Measurements from ENCODE around the gene RBM38.

Gene RBM38

DNA sequence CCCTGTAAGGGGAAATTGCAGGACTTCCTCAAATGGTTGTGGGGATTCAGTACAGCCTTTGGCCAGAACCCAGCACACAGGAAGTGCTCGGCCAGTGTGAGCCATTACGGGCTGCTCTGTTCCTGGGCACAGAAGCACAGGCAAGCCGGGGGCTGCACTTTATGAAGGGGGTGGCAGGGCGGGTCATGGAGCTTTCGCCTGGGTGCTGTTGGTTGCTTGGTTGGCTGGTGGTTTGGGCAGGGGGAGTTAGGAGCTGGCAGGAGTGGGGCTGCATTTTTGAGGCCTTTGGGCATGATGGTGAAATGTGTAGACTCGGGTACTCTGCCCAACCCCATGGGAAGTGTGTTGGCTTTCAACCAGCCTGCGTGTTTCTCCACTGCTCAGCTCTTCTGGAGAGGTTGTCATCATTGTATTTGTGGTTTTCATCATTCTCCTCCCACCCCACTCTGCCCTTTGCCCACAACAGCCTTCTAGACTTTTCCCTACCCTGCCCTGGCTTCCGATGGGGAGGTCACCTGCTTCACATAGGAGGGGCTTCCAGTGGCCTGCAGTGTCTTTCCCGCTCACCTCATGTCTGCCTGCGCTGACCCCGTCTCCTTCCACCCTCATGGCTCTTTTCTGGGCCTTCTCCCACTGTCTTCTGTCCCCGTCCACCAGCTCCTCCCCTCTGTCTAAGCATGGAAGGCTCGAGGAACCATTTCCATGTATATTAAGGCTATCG is 16.1 kb upstream of the RBM38 start:
- no peak for DNase-seq (ENCODE audit: low read depth in 2 of 3, low spot score in 1 of 3)

GRCh38 chr20:57375652-57376230 is 15.5 kb upstream of the RBM38 start:
- no peak for DNase-seq (ENCODE audit: low read depth in 2 of 3, low spot score in 1 of 3)

GRCh38 chr20:57377350-57377749 is 13.8 kb upstream of the RBM38 start:
- no peak for DNase-seq (ENCODE audit: low read depth in 2 of 3, low spot score in 1 of 3)

DNA sequence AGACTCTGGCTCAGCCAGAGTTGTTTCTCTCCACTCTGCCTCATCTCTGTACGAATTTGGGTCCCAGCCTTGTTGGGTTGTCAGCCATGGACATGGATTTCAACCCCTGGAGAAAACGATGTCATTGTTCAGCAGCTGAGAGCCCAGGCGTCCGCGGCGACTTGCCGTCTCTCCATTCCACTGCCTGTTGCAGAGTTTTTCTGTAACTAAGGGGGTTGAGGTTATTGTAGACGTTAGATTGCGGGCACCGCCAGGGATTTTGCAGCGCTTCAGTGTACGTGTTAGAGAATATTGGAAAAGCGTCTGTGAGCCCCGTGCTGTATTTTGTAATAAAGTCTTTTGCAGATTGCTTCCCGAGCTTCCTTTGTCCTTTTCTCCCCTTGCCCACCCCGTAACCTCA is 13.1 kb upstream of the RBM38 start:
- DNase-seq (ENCODE audit: low read depth in 2 of 3, low spot score in 1 of 3) = no peak

- DNase-seq (ENCODE audit: low read depth in 2 of 3, low spot score in 1 of 3) = no peak
Observed at GRCh38 chr20:57378646-57379262, 12.4 kb upstream of the RBM38 start.

DNA sequence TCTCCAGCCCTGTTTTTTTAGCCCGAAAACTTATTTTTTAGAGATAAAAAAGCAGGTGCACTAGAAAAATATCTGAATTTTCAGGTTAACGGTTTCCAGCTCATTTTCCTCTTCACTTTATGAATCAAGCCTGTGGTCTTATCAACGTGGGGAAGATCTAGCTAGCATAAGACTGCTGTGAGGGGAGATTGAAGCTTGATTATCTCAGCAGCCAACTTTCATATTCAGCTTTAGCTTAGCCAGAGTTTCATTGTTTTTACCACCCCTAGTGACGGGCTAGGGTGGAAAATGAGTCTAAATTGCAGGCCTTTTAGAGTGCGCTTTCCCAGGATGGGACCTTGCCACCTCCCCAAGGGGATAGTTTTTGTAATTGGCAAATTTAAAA is 11.9 kb upstream of the RBM38 start:
- DNase-seq (ENCODE audit: low read depth in 2 of 3, low spot score in 1 of 3) = no peak

- no peak for DNase-seq (ENCODE audit: low read depth in 2 of 3, low spot score in 1 of 3)
Observed at GRCh38 chr20:57380081-57380750, 11.0 kb upstream of the RBM38 start.

- peak; percentile 72 to 87 (median 75) for DNase-seq (ENCODE audit: low read depth in 2 of 3, low spot score in 1 of 3)
Observed at GRCh38 chr20:57381596-57382503, 9.3 kb upstream of the RBM38 start.

DNA sequence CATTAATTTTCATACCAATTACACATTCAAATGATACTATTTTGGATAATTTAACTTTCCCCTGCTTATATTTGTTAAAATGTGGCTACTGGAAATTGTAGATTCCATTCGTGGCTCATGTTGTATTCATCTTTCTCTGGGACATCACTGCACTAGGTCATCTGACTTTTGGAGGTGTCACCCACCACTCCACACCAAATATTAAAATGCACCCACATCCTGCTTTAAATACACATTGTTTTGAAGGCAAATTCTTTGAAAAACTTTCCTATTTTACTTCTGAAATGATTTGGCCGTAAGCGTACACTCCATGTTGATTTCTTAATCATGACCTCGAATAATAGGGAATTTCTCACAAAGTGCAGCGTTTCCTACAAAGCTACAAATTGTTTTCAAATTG is 8.7 kb upstream of the RBM38 start:
- no peak for DNase-seq (ENCODE audit: low read depth in 2 of 3, low spot score in 1 of 3)

- DNase-seq (ENCODE audit: low read depth in 2 of 3, low spot score in 1 of 3) = no peak
Observed at GRCh38 chr20:57383447-57384347, 7.5 kb upstream of the RBM38 start.

- DNase-seq (ENCODE audit: low read depth in 2 of 3, low spot score in 1 of 3) = no peak
Observed at GRCh38 chr20:57384486-57384885, 6.7 kb upstream of the RBM38 start.

DNA sequence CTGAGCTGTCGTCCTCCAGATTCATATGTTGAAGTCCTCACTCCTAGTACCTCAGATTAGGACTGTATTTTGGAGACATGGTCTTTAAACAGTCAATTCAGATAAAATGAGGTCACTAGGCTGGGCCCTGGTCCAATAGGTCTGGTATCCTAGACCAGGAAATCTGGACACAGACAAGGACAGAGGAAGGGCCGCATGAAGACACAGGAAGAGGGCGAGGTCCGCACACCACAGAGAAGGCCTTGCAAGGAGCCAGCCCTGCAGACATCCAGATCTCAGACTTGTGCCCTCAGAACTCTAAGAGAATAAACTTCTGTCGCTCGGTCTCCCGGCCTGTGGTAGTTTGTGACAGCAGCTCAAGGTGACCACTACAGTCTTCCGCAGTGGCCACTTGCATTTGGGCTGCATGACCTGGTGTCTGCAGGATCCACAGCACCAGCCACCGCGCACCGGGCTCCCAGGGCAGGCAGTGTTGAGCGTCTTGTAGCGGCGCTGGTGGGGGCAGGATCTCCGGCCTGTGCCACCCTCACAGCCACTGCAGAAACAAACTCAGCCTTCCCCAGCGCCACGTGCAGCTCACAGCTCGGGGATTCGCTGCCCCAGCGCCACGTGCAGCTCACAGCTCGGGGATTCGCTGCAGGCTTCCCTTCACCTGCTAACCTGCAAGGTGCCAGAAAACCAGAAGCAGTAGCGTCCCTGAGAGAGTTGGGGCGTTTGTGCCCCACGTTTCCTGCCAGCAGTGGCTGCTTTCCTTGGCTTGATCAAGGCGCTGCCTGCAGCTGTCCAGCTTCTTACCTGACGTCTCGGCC is 6.0 kb upstream of the RBM38 start:
- no peak for DNase-seq (ENCODE audit: low read depth in 2 of 3, low spot score in 1 of 3)

DNA sequence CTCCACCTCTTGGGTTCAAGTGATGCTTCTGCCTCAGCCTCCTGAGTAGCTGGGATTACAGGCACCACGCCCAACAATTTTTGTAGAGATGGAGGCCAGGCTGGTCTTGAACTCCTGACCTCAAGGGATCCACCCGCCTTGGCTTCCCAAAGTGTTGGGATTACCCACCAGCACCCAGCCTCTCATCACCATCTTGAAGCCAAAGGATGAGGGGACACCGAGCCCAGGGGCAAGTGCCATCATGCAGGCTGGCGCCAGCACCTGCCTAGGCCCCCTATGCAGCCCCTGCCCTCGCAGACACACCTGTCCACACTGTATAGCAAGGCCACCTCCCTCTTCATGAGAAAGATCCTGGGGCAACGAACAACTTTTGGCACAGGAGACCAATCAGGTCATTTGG is 5.3 kb upstream of the RBM38 start:
- no peak for DNase-seq (ENCODE audit: low read depth in 2 of 3, low spot score in 1 of 3)

DNA sequence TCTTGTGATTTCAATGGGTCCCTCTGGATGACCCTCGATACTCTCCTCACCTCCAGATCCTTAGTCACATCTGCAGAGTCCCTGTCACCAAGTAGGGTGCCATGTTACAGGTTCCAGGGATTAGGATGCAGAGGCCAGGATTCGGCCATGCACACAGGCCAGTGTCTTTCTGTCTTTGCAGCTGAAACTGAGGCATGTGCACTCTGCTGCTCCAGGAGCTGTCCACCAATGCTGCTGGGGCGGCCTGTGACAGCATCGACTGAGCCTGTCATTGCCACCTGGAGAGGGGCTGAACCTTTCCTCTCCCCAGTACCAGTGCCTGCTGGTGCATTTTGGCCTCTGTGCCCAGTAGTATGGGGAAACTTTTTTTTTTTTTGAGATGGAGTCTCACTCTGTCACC is 4.4 kb upstream of the RBM38 start:
- no peak for DNase-seq (ENCODE audit: low read depth in 2 of 3, low spot score in 1 of 3)

DNA sequence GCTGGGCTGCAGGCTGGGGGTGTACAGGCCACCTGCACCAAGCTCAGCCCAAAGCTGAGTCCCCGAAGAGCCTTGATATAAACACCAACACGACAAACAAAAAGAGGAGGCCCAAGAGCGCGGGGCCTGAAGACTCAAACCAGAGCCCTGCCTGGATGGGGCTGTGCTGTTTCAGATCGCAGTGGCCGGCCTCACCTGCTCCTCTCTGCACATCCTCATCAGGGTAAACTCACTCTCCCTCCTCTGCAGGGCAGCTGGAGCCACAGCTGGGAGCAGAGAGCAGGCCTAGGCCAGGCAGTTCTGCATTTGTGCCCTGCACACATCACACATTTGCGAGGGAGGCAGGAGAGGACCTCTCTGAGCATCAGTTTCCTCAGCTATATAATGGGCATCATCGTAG is 3.7 kb upstream of the RBM38 start:
- no peak for DNase-seq (ENCODE audit: low read depth in 2 of 3, low spot score in 1 of 3)

DNA sequence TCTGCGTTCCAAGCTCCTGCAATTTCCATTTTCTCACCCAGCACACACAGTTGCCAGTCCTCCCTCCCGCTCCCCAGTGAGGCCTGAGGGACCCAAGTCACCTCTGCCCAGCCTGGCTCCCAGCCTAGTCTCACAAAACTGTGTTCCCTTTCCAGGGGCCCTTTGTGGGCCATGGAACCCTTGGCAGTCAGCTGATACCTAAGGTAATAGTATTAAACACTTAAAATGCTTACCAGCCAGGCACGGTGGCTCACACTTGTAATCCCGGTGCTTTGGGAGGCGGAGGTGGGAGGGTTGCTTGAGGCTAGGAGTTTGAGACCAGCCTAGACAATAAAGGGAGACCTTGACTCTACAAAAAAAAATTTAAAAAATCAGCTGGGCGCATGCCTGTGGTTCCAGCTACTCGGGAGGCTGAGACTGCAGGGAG is 3.2 kb upstream of the RBM38 start:
- no peak for DNase-seq (ENCODE audit: low read depth in 2 of 3, low spot score in 1 of 3)

DNA sequence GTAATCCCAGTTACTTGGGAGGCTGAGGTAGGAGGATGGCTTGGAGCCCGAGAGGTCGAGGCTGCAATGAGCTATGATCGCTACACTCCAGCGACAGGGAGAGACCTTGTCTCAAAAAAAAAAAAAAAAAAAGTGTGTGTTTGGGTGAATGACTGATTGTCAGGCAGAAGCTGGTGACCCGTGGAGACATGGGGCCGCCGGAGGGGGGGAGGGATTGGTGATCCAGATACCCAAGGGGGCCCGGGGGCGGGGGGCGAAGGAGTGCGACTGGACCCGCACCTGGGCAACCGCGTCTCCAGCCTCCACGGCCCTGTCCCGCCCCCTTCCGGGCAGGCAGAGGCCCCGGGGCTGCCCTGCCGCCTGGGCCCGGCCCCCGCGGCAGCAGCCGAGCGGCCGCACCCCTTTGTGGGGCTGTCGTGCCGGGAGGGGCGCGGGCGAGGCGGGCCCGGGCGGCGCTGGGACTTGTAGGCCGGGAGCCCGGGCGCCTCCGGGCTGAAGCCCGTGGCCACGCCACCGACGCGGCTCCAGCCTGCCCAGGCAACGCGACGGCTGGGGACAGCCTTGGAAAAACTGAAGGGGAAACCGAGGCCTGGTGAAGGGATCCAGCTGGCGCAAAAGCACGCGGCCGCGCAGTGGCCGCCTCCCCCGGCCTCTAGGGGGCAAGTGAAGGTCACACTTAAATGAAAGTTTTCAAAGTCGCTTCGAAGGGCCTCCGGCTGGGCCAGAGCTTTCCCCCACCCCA is 2.1 kb upstream of the RBM38 start:
- peak; percentile 44 to 57 (median 51) for DNase-seq (ENCODE audit: low read depth in 2 of 3, low spot score in 1 of 3)
